ENCODE measurements around the gene THRSP.
"Not testable (repeated sequence)": the region's sequence is repeated elsewhere in the genome, so short reads cannot be mapped to it uniquely, and the experiment has no call there.

The THRSP gene

GRCh38 chr11:78081583-78081982 is 17.9 kb downstream of the THRSP start:
- H4K20me1 ChIP-seq (ENCODE audit: low read depth, low read length) = no peaks in the 10 kb centered on the region
- no peaks in the 10 kb centered on the region for H3K9me3 ChIP-seq (ENCODE audit: insufficient read depth, low read length)
- H2AFZ ChIP-seq (ENCODE audit: low read depth, low read length, severe bottlenecking) = no peak overlapping the region
- H3K4me3 ChIP-seq (ENCODE audit: insufficient read depth, low read length, poor library complexity, severe bottlenecking) = no peak overlapping the region
- H3K9ac ChIP-seq (ENCODE audit: low read length) = no peak overlapping the region
- H3K27ac ChIP-seq (ENCODE audit: low read depth, low read length) = no peak overlapping the region
- TF ChIP-seq CTCF (IDR thresholded peaks at IDR 0.05; ENCODE audit: insufficient read depth, low read length, poor library complexity, severe bottlenecking) (no peak), EZH2phosphoT487 (conservative IDR thresholded peaks at IDR 0.05; ENCODE audit: low read length) (no peak)
- no peaks in the 10 kb centered on the region for H3F3A ChIP-seq (ENCODE audit: insufficient read depth)
- H3K79me2 ChIP-seq (ENCODE audit: insufficient read depth, low read length) = peaks cover 28% of the 10 kb centered on the region
- no peak overlapping the region for H3K4me2 ChIP-seq (ENCODE audit: low read depth, low read length, poor library complexity, severe bottlenecking)
- H3K9me2 ChIP-seq (replicated peaks; ENCODE audit: insufficient read depth, low read length) = no peaks in the 10 kb centered on the region
- no peaks in the 10 kb centered on the region for H3K27me3 ChIP-seq (ENCODE audit: low read length)
- H3K36me3 ChIP-seq (ENCODE audit: low read length) = no peaks in the 10 kb centered on the region

GRCh38 chr11:78082146-78082545 is 18.5 kb downstream of the THRSP start:
- Histone ChIP-seq H4K20me1 (ENCODE audit: low read depth, low read length) (no peaks in the 10 kb centered on the region), H3K27me3 (ENCODE audit: low read length) (no peaks in the 10 kb centered on the region), H3K9me3 (ENCODE audit: insufficient read depth, low read length) (no peaks in the 10 kb centered on the region), H2AFZ (ENCODE audit: low read depth, low read length, severe bottlenecking) (no peak overlapping the region), H3K36me3 (ENCODE audit: low read length) (no peaks in the 10 kb centered on the region), H3K9me2 (replicated peaks; ENCODE audit: insufficient read depth, low read length) (no peaks in the 10 kb centered on the region), H3F3A (ENCODE audit: insufficient read depth) (no peaks in the 10 kb centered on the region), H3K79me2 (ENCODE audit: insufficient read depth, low read length) (peaks cover 23% of the 10 kb centered on the region), H3K9ac (ENCODE audit: low read length) (no peak overlapping the region), H3K27ac (ENCODE audit: low read depth, low read length) (no peak overlapping the region), H3K4me3 (ENCODE audit: insufficient read depth, low read length, poor library complexity, severe bottlenecking) (no peak overlapping the region), H3K4me2 (ENCODE audit: low read depth, low read length, poor library complexity, severe bottlenecking) (no peak overlapping the region)
- TF ChIP-seq CTCF (IDR thresholded peaks at IDR 0.05; ENCODE audit: insufficient read depth, low read length, poor library complexity, severe bottlenecking) = no peak
- TF ChIP-seq EZH2phosphoT487 (conservative IDR thresholded peaks at IDR 0.05; ENCODE audit: low read length) = no peak

DNA sequence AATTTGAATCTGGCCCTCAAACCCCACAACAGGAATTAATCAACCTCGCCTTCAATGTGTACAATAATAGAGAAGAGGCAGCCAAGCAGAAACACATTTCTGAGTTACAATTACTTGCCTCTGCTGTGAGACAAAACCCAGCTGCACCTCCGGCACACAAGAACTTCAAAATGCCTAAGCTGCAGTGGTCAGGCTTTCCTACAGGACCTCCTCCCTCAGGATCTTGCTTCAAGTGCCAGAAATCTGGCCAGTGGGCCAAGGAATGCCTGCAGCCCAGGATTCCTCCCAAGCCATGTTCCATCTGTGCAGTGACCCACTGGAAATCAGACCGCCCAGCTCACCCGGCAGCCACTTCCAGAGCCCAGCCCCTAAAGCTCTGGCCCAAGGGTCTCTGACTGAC is 19.4 kb downstream of the THRSP start:
- no peaks in the 10 kb centered on the region for H3K9me2 ChIP-seq (replicated peaks; ENCODE audit: insufficient read depth, low read length)
- no peak overlapping the region for H2AFZ ChIP-seq (ENCODE audit: low read depth, low read length, severe bottlenecking)
- H3K27me3 ChIP-seq (ENCODE audit: low read length) = no peaks in the 10 kb centered on the region
- H3K9me3 ChIP-seq (ENCODE audit: insufficient read depth, low read length) = no peaks in the 10 kb centered on the region
- no peak overlapping the region for H3K27ac ChIP-seq (ENCODE audit: low read depth, low read length)
- H3K36me3 ChIP-seq (ENCODE audit: low read length) = no peaks in the 10 kb centered on the region
- H3K4me3 ChIP-seq (ENCODE audit: insufficient read depth, low read length, poor library complexity, severe bottlenecking) = no peak overlapping the region
- H4K20me1 ChIP-seq (ENCODE audit: low read depth, low read length) = no peaks in the 10 kb centered on the region
- H3K9ac ChIP-seq (ENCODE audit: low read length) = no peak overlapping the region
- peaks cover 14% of the 10 kb centered on the region for H3K79me2 ChIP-seq (ENCODE audit: insufficient read depth, low read length)
- H3F3A ChIP-seq (ENCODE audit: insufficient read depth) = no peaks in the 10 kb centered on the region
- H3K4me2 ChIP-seq (ENCODE audit: low read depth, low read length, poor library complexity, severe bottlenecking) = no peak overlapping the region
- TF ChIP-seq CTCF (IDR thresholded peaks at IDR 0.05; ENCODE audit: insufficient read depth, low read length, poor library complexity, severe bottlenecking) (no peak), EZH2phosphoT487 (conservative IDR thresholded peaks at IDR 0.05; ENCODE audit: low read length) (no peak)

DNA sequence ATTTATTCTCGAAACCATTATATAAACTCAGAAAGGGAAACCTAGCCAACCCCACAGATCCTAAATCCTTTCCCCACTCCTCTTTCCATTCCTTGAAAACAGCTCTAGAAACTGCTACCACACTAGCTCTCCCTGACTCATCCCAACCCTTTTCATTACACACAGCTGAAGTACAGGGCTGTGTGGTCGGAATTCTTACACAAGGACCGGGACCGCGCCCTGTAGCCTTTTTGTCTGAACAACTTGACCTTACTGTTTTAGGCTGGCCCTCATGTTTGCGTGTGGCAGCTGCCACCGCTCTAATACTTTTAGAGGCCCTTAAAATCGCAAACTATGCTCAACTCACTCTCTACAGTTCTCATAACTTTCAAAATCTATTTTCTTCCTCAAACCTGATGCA is 20.8 kb downstream of the THRSP start:
- not testable (repeated sequence) for H3F3A ChIP-seq (ENCODE audit: insufficient read depth); H3K4me2 ChIP-seq (ENCODE audit: low read depth, low read length, poor library complexity, severe bottlenecking); H3K9me2 ChIP-seq (replicated peaks; ENCODE audit: insufficient read depth, low read length); H3K9ac ChIP-seq (ENCODE audit: low read length); H3K9me3 ChIP-seq (ENCODE audit: insufficient read depth, low read length); H3K27me3 ChIP-seq (ENCODE audit: low read length); H2AFZ ChIP-seq (ENCODE audit: low read depth, low read length, severe bottlenecking); H3K79me2 ChIP-seq (ENCODE audit: insufficient read depth, low read length); H3K27ac ChIP-seq (ENCODE audit: low read depth, low read length); H4K20me1 ChIP-seq (ENCODE audit: low read depth, low read length); H3K36me3 ChIP-seq (ENCODE audit: low read length); H3K4me3 ChIP-seq (ENCODE audit: insufficient read depth, low read length, poor library complexity, severe bottlenecking)

Data from SU-DHL-6 (cell line).